Chondrocyte (in vitro differentiated cells): ENCODE measurements around the gene SPATA2. TPM values are rescaled to one million over a fixed set of nuclear protein-coding genes. Genes with fewer than 3 reads are reported as not detected.

Experiments used
- DNase-seq: peaks from one replicate; pipeline ENCODE4 v3.0.0; 2021; ENCODE audit warnings: mixed read lengths, low spot score
- H3K27ac Mint-ChIP-seq: one replicate; pipeline ENCODE4 v1.8.0; 2021; ENCODE audit warnings: mild to moderate bottlenecking, moderate library complexity, mixed read lengths; ENCODE audit not compliant: unreplicated experiment
- H3K27me3 Mint-ChIP-seq: 2 replicates; pipeline ENCODE4 v1.8.0; 2021; ENCODE audit warnings: low read depth, mixed read lengths
- H3K36me3 Mint-ChIP-seq: 2 replicates; pipeline ENCODE4 v1.8.0; 2021; ENCODE audit warnings: low read depth, mixed read lengths
- H3K4me1 Mint-ChIP-seq: 2 replicates; pipeline ENCODE4 v1.8.0; 2021; ENCODE audit warnings: low read depth, mild to moderate bottlenecking, mixed read lengths
- H3K4me3 Mint-ChIP-seq: one replicate; pipeline ENCODE4 v1.8.0; 2021; ENCODE audit warnings: mild to moderate bottlenecking, moderate library complexity, mixed read lengths; ENCODE audit not compliant: unreplicated experiment
- H3K9me3 Mint-ChIP-seq: 2 replicates; pipeline ENCODE4 v1.8.0; 2021; ENCODE audit warnings: low read depth, mixed read lengths
- CTCF ChIP-seq: fragments of 200-600 bp; sonication (generic); IDR thresholded peaks from 2 replicates; pipeline ENCODE4 v1.5.0; 2021; ENCODE audit warnings: antibody characterized with exemption, mild to moderate bottlenecking, moderate library complexity
- total RNA-seq: library from RNA; stranded (reverse); gene quantifications from 3 replicates; pipeline ENCODE4 v1.2.1, GENCODE V29; 2021

SPATA2 gene
- total RNA-seq, 1 donor from 2014 or later: 5.6 TPM

- peak; percentile 96 for TF ChIP-seq CTCF
- Mint-ChIP-seq H3K4me3 (peak overlapping the region; percentile 29), H3K36me3 (no peaks in the 10 kb centered on the region), H3K27me3 (no peaks in the 10 kb centered on the region), H3K4me1 (peaks cover 12% of the 10 kb centered on the region), H3K9me3 (no peaks in the 10 kb centered on the region), H3K27ac (peak overlapping the region; percentile 80)
- DNase-seq: no peak
Observed at GRCh38 chr20:49928411-49929141, 13.2 kb upstream of the SPATA2 start.

GRCh38 chr20:49925901-49926454, 10.6 kb upstream of the SPATA2 start:
- H3K27ac Mint-ChIP-seq: no peak overlapping the region
- no peak for DNase-seq

GRCh38 chr20:49924247-49924646, 8.9 kb upstream of the SPATA2 start:
- Mint-ChIP-seq H3K4me1 (peaks cover 12% of the 10 kb centered on the region), H3K27ac (no peak overlapping the region), H3K36me3 (no peaks in the 10 kb centered on the region), H3K9me3 (no peaks in the 10 kb centered on the region), H3K4me3 (no peak overlapping the region), H3K27me3 (no peaks in the 10 kb centered on the region)
- no peak for TF ChIP-seq CTCF
- no peak for DNase-seq

More at GRCh38 chr20:49925901-49926454, 10.6 kb upstream of the SPATA2 start:
- Mint-ChIP-seq H3K4me3 (no peak overlapping the region), H3K36me3 (no peaks in the 10 kb centered on the region), H3K4me1 (peaks cover 12% of the 10 kb centered on the region), H3K27me3 (no peaks in the 10 kb centered on the region), H3K9me3 (no peaks in the 10 kb centered on the region)
- no peak for TF ChIP-seq CTCF

- Mint-ChIP-seq H3K9me3 (no peaks in the 10 kb centered on the region), H3K36me3 (no peaks in the 10 kb centered on the region), H3K4me3 (no peak overlapping the region), H3K27ac (no peak overlapping the region), H3K4me1 (peaks cover 12% of the 10 kb centered on the region), H3K27me3 (no peaks in the 10 kb centered on the region)
- TF ChIP-seq CTCF: no peak
- DNase-seq: no peak
Observed at GRCh38 chr20:49919461-49919860, 4.1 kb upstream of the SPATA2 start.

GRCh38 chr20:49919009-49919408, 3.7 kb upstream of the SPATA2 start:
- DNase-seq: no peak
- H3K27me3 Mint-ChIP-seq: no peaks in the 10 kb centered on the region
- TF ChIP-seq CTCF: no peak
- H3K4me1 Mint-ChIP-seq: peaks cover 17% of the 10 kb centered on the region
- H3K36me3 Mint-ChIP-seq: no peaks in the 10 kb centered on the region
- H3K27ac Mint-ChIP-seq: no peak overlapping the region
- no peak overlapping the region for H3K4me3 Mint-ChIP-seq
- H3K9me3 Mint-ChIP-seq: no peaks in the 10 kb centered on the region
